SK-N-SH (cell line): Measurements from ENCODE around the gene COL4A6. TPM values are rescaled to one million over a fixed set of nuclear protein-coding genes. Genes with fewer than 3 reads are reported as not detected.

Experiments used
- CTCF ChIA-PET: fragments of 300-600, 350-600 bp; formaldehyde crosslinking; extraction: SDS; loops from one replicate; lab custom pipeline; 2021; lab: Yijun Ruan, JAX
- POLR2A ChIA-PET: fragments of 350-600 bp; sonication (Branson Sonifier 250); formaldehyde crosslinking; extraction: SDS; loops from one replicate; lab custom pipeline; 2020; ENCODE audit warnings: antibody characterized with exemption, inconsistent platforms; lab: Yijun Ruan, JAX
- DNase-seq: peaks from one replicate; pipeline ENCODE4 v3.0.0; 2012
- H2AFZ ChIP-seq: fragments of 200-600 bp; sonication (generic); 2 replicates; pipeline ENCODE4 v1.8.1; 2016; ENCODE audit warnings: antibody characterized with exemption, mild to moderate bottlenecking, low read depth
- H3F3A ChIP-seq: fragments of 200-600 bp; sonication (generic); replicated peaks from 2 replicates; pipeline ENCODE3; 2016; ENCODE audit warnings: antibody characterized with exemption, mild to moderate bottlenecking; ENCODE audit not compliant: insufficient read depth
- H3K27ac ChIP-seq, 2 experiments: fragments of 200-500 bp in 1 of 2; fragments of 200-600 bp in 1 of 2; sonication (Bioruptor generic) in 1 of 2; sonication (generic), shearing (Covaris generic) in 1 of 2; 2 replicates each; pipeline versions ENCODE4 v1.5.1 to v1.6.1; 2014 to 2016; ENCODE audit warnings: low read depth in 2 of 2, inconsistent platforms in 1 of 2, low read length in 1 of 2, mild to moderate bottlenecking in 1 of 2, mixed read lengths in 1 of 2
- H3K27me3 ChIP-seq: fragments of 200-600 bp; sonication (generic), shearing (Covaris generic); 2 replicates; pipeline ENCODE4 v1.6.1; 2016; ENCODE audit warnings: mixed run types; ENCODE audit not compliant: insufficient read depth
- H3K36me3 ChIP-seq, 2 experiments: fragments of 200-500 bp in 1 of 2; fragments of 200-600 bp in 1 of 2; sonication (Bioruptor generic) in 1 of 2; sonication (generic) in 1 of 2; replicated peaks in 1 of 2; 2 replicates each; pipeline versions ENCODE3 to v1.5.1; 2014 to 2016; ENCODE audit warnings: low read length in 1 of 2, mild to moderate bottlenecking in 1 of 2; ENCODE audit not compliant: insufficient read depth in 2 of 2, control insufficient read depth in 1 of 2
- H3K4me1 ChIP-seq, 2 experiments: fragments of 200-500 bp in 1 of 2; fragments of 200-600 bp in 1 of 2; sonication (Bioruptor generic) in 1 of 2; sonication (generic), shearing (Covaris generic) in 1 of 2; 2 replicates each; pipeline versions ENCODE4 v1.5.1 to v1.6.1; 2014 to 2016; ENCODE audit warnings: low read depth in 1 of 2, low read length in 1 of 2, mixed run types in 1 of 2; ENCODE audit not compliant: insufficient read depth in 2 of 2, control insufficient read depth in 1 of 2
- H3K4me2 ChIP-seq: fragments of 200-600 bp; sonication (generic), shearing (Covaris generic); 2 replicates; pipeline ENCODE4 v1.6.1; 2017; ENCODE audit warnings: mixed run types
- H3K4me3 ChIP-seq, 2 experiments: fragments of 200-500 bp in 1 of 2; fragments of 200-600 bp in 1 of 2; sonication (Bioruptor generic) in 1 of 2; sonication (generic), shearing (Covaris generic) in 1 of 2; 2 replicates each; pipeline versions ENCODE4 v1.5.1 to v1.8.1; 2014 to 2016; ENCODE audit warnings: low read depth in 2 of 2, inconsistent platforms in 1 of 2, low read length in 1 of 2, mild to moderate bottlenecking in 1 of 2, mixed read lengths in 1 of 2, moderate library complexity in 1 of 2
- H3K79me2 ChIP-seq: fragments of 200-600 bp; sonication (generic); 2 replicates; pipeline ENCODE4 v1.8.1; 2017; ENCODE audit warnings: mild to moderate bottlenecking; ENCODE audit not compliant: insufficient read depth
- H3K9ac ChIP-seq: fragments of 200-600 bp; sonication (generic); 2 replicates; pipeline ENCODE4 v1.6.1; 2017; ENCODE audit warnings: mixed run types
- H3K9me2 ChIP-seq: fragments of 200-600 bp; sonication (generic); 2 replicates; pipeline ENCODE4 v1.6.1; 2017; ENCODE audit warnings: mixed run types
- H3K9me3 ChIP-seq: fragments of 200-600 bp; sonication (generic); 2 replicates; pipeline ENCODE4 v1.6.1; 2017; ENCODE audit warnings: mixed run types, mild to moderate bottlenecking, moderate library complexity
- H4K20me1 ChIP-seq: fragments of 200-600 bp; sonication (generic); 2 replicates; pipeline ENCODE4 v1.6.1; 2017; ENCODE audit warnings: mild to moderate bottlenecking, mixed run types; ENCODE audit not compliant: insufficient read depth
- CTCF ChIP-seq: fragments of 200-600 bp; sonication (generic); IDR thresholded peaks from 2 replicates; pipeline ENCODE4 v1.6.1; 2017; ENCODE audit warnings: antibody characterized with exemption, mild to moderate bottlenecking, moderate library complexity
- EP300 ChIP-seq, 2 experiments: IDR thresholded peaks; 2 replicates each; pipeline versions ENCODE4 v1.4.0 to v1.6.1; 2012; ENCODE audit warnings: borderline replicate concordance in 1 of 2, low read depth in 1 of 2, low read length in 1 of 2
- EZH2phosphoT487 ChIP-seq: fragments of 200-600 bp; sonication (generic); IDR thresholded peaks from 2 replicates; pipeline ENCODE4 v1.6.1; 2017; ENCODE audit warnings: low read depth, mixed run types, mild to moderate bottlenecking, antibody characterized with exemption, moderate library complexity, borderline replicate concordance
- GATA2 ChIP-seq: sonication (generic); formaldehyde crosslinking; IDR thresholded peaks from 2 replicates; pipeline ENCODE4 v1.5.0; 2020; ENCODE audit warnings: mild to moderate bottlenecking, missing genetic modification reagents
- IRF3 ChIP-seq: fragments of 150-350 bp; IDR thresholded peaks from 2 replicates; pipeline ENCODE4 v1.6.1; 2016; ENCODE audit warnings: mild to moderate bottlenecking, low read depth, low read length
- JUND ChIP-seq: IDR thresholded peaks from 2 replicates; pipeline ENCODE4 v1.4.0; 2012
- POLR2AphosphoS5 ChIP-seq: IDR thresholded peaks from 2 replicates; pipeline ENCODE4 v1.6.1; 2012; ENCODE audit warnings: low read depth, low read length
- REST ChIP-seq: IDR thresholded peaks from 2 replicates; pipeline ENCODE4 v1.6.1; 2012; ENCODE audit warnings: mild to moderate bottlenecking, low read depth, low read length, moderate library complexity
- RFX5 ChIP-seq: IDR thresholded peaks from 2 replicates; pipeline ENCODE4 v1.6.1; 2012; ENCODE audit warnings: mild to moderate bottlenecking, improper control_type of control experiment, low read length
- RXRA ChIP-seq: IDR thresholded peaks from 2 replicates; pipeline ENCODE4 v1.4.0; 2012; ENCODE audit warnings: low read depth, mild to moderate bottlenecking, borderline replicate concordance
- TAF1 ChIP-seq: IDR thresholded peaks from 2 replicates; pipeline ENCODE4 v1.6.1; 2012; ENCODE audit warnings: low read depth, mild to moderate bottlenecking, low read length, moderate library complexity, borderline replicate concordance
- USF1 ChIP-seq: IDR thresholded peaks from 2 replicates; pipeline ENCODE4 v1.4.0; 2012; ENCODE audit warnings: low read depth, borderline replicate concordance
- YY1 ChIP-seq: IDR thresholded peaks from 2 replicates; pipeline ENCODE4 v1.4.0; 2012; ENCODE audit warnings: low read depth, mild to moderate bottlenecking
- WGBS: methylation state at CpG from one replicate; pipeline ENCODE4 v1.1.6; 2017; ENCODE audit warnings: low lambda C conversion rate; 5-methylcytosine and 5-hydroxymethylcytosine counted together
- polyA plus RNA-seq, 3 experiments: library from polyadenylated mRNA; depleted of rRNA; stranded (reverse); fragments of >200 nt; gene quantifications; 2 replicates each; pipeline ENCODE4 v1.2.3, GENCODE V29; 2012

The COL4A6 gene
- polyA plus RNA-seq, 1 of the 3 experiments (the other 2 are of a cell fraction): not detected

GRCh38 chrX:108366644-108367406 lies 71.4 kb downstream of the COL4A6 start:
- ChIA-PET POLR2A (no interaction called here), CTCF (no interaction called here)
- WGBS: 63% methylated on average over 1 of the region's 1 CpG
- Histone ChIP-seq H3K27ac (no peak overlapping the region), H3K36me3 (no peaks in the 10 kb centered on the region), H4K20me1 (no peaks in the 10 kb centered on the region), H3K79me2 (no peaks in the 10 kb centered on the region), H3K9me3 (no peaks in the 10 kb centered on the region), H3K9me2 (no peaks in the 10 kb centered on the region), H2AFZ (no peak overlapping the region), H3F3A (no peaks in the 10 kb centered on the region), H3K4me3 (no peak overlapping the region), H3K9ac (no peak overlapping the region), H3K4me1 (no peaks in the 10 kb centered on the region)
- no peak for TF ChIP-seq JUND
- TF ChIP-seq YY1: no peak
- TF ChIP-seq REST: no peak
- TF ChIP-seq USF1: no peak
- no peak for TF ChIP-seq EP300 (IDR thresholded peaks at IDR 0.05; ENCODE audit: borderline replicate concordance in 1 of 2, low read depth in 1 of 2, low read length in 1 of 2)
- TF ChIP-seq, all 33 proteins: peak for 0
- H3K4me2 ChIP-seq: no peak overlapping the region
- H3K27me3 ChIP-seq: no peaks in the 10 kb centered on the region
- DNase-seq: no peak

- no peak overlapping the region for H3K4me2 ChIP-seq
- H3K4me3 ChIP-seq: no peak overlapping the region
- DNase-seq: no peak
- H3K27ac ChIP-seq: no peak overlapping the region
- no peak overlapping the region for H2AFZ ChIP-seq
- CTCF ChIA-PET: no interaction called here
- no peaks in the 10 kb centered on the region for H3K9me3 ChIP-seq
- TF ChIP-seq TAF1 (no peak), EZH2phosphoT487 (no peak), RFX5 (no peak), CTCF (no peak), RXRA (no peak), GATA2 (no peak), POLR2AphosphoS5 (no peak), IRF3 (no peak), EP300 (IDR thresholded peaks at IDR 0.05; ENCODE audit: borderline replicate concordance in 1 of 2, low read depth in 1 of 2, low read length in 1 of 2) (no peak)
- TF ChIP-seq, all 33 proteins: peak for 0
- no peak overlapping the region for H3K9ac ChIP-seq
- H4K20me1 ChIP-seq: no peaks in the 10 kb centered on the region
- POLR2A ChIA-PET: no interaction called here
- H3K79me2 ChIP-seq: no peaks in the 10 kb centered on the region
- H3K36me3 ChIP-seq: no peaks in the 10 kb centered on the region
- 0% methylated on average over 1 of the region's 1 CpG for whole genome bisulfite sequencing
- H3F3A ChIP-seq: no peaks in the 10 kb centered on the region
- no peaks in the 10 kb centered on the region for H3K9me2 ChIP-seq
- no peaks in the 10 kb centered on the region for H3K4me1 ChIP-seq
- H3K27me3 ChIP-seq: peaks cover 11% of the 10 kb centered on the region; the same call in 1 of the 2 replicates
Observed at GRCh38 chrX:108362026-108362425, 76.2 kb downstream of the COL4A6 start.
